Epithelial cell of esophagus (primary cell): ENCODE data around the gene THEM4.

Experiments used
- DNase-seq: peaks from one replicate; pipeline ENCODE4 v3.0.0; 2010; ENCODE audit warnings: low read depth
- H3K4me3 ChIP-seq: 2 replicates; pipeline ENCODE4 v1.5.1; 2011; ENCODE audit warnings: mild to moderate bottlenecking, low read length, control low read depth
- CTCF ChIP-seq: IDR thresholded peaks from 2 replicates; pipeline ENCODE4 v1.5.1; 2011; ENCODE audit warnings: low read depth, mild to moderate bottlenecking, low read length, control low read depth, inconsistent platforms; ENCODE audit not compliant: insufficient read depth; ENCODE audit errors: missing control alignments

The THEM4 gene

GRCh38 chr1:151847867-151848596 is 61.3 kb downstream of the THEM4 start:
- TF ChIP-seq CTCF = no peak
- no peak overlapping the region for H3K4me3 ChIP-seq
- no peak for DNase-seq

- no peak for DNase-seq
- no peak overlapping the region for H3K4me3 ChIP-seq
- no peak for TF ChIP-seq CTCF
These were observed 62.5 kb downstream of the THEM4 start for GRCh38 chr1:151846686-151847237.

- peak; percentile 80 for DNase-seq
- no peak overlapping the region for H3K4me3 ChIP-seq
- TF ChIP-seq CTCF = peak; percentile 25
These were observed 63.2 kb downstream of the THEM4 start for GRCh38 chr1:151846062-151846568.

GRCh38 chr1:151843398-151843797 is 65.9 kb downstream of the THEM4 start:
- H3K4me3 ChIP-seq = no peak overlapping the region
- DNase-seq = no peak
- TF ChIP-seq CTCF = no peak

- no peak for TF ChIP-seq CTCF
- no peak overlapping the region for H3K4me3 ChIP-seq
- peak; percentile 43 for DNase-seq
These were observed 68.2 kb downstream of the THEM4 start for GRCh38 chr1:151841141-151841540.

GRCh38 chr1:151840421-151840820 is 68.9 kb downstream of the THEM4 start:
- H3K4me3 ChIP-seq = peak overlapping the region; percentile 41
- no peak for TF ChIP-seq CTCF
- no peak for DNase-seq
